Measurements from ENCODE around the gene HEXD. TPM values are rescaled to one million over a fixed set of nuclear protein-coding genes. Genes with fewer than 3 reads are reported as not detected.

Gene HEXD
- total and polyA plus RNA-seq, 2 donors (not counting 3 experiments of a cell fraction or from before 2014, with no cell fraction given), result 12.9 to 18.6 TPM

DNA sequence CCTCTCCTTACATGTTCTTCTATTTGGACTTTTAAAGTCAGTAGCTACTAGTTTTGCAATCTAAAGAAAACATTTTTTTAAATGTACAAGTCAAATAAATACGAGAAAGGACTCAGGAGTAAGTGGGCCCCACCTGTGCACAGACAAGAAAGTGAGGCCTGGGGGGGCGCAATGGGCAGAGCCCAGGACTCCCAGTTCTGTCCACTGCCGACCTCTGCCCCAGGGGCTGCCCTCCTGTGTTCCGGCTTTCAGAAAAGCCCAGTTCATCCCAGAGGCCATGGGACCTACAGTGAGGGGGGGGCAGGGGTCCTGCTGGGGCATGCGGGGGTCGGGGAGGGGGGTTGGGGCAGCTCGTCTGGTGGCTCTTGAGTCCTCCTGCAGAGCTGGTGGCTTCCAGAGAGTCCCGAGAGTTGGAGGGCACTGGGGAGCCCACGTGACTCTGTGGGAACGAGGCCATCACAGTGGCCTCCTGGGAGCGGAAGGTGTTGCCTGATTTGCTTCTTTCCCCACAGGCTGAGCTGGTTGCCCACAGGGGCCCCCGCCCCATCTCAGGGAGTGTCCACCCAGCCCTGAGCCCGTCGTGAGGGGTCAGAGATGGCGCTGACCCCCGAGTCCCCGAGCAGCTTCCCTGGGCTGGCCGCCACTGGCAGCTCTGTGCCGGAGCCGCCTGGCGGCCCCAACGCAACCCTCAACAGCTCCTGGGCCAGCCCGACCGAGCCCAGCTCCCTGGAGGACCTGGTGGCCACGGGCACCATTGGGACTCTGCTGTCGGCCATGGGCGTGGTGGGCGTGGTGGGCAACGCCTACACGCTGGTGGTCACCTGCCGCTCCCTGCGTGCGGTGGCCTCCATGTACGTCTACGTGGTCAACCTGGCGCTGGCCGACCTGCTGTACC is 44.2 kb upstream of the HEXD start:
- no peak overlapping the region for H3K4me3 ChIP-seq (replicated peaks in 1 of 3; ENCODE audit: insufficient read depth in 1 of 3, low read depth in 1 of 3, low read length in 3 of 3)
- no peak overlapping the region for H3K27ac ChIP-seq (ENCODE audit: insufficient read depth, low read depth, low read length)
- H3K4me1 ChIP-seq (ENCODE audit: control insufficient read depth, extremely low read depth, insufficient read depth, low read length), result no peaks in the 10 kb centered on the region
- dilution Hi-C loops (cut with MboI; ENCODE audit: extremely low pct_ligation_motif_present, low sequenced_read_pairs) (no loop called here), intact Hi-C loops (cut with micrococcal nuclease) (no loop called here)
- no peak for DNase-seq (ENCODE audit: low read depth, low spot score)
- peaks cover 31 to 33% of the 10 kb centered on the region in 2 experiments for H3K27me3 ChIP-seq (ENCODE audit: control insufficient read depth in 2 of 2, insufficient read depth in 2 of 2, low read length in 2 of 2)
- no peak overlapping the region for H2AFZ ChIP-seq (ENCODE audit: low read depth, low read length)
- no peak for FAIRE-seq
- ChIA-PET CTCF (no interaction called here), POLR2A (interaction anchor here (0.7 kb wide), 1 partner anchor 162 kb away, joined by 5 read pairs; no protein-coding TSS in a partner anchor)
- no peaks in the 10 kb centered on the region for H3K9me1 ChIP-seq (replicated peaks; ENCODE audit: control insufficient read depth, extremely low read depth, insufficient read depth, low read length)
- no peak for TF ChIP-seq POLR2A (IDR thresholded peaks at IDR 0.05; ENCODE audit: low read depth, low read length)
- TF ChIP-seq JUN (IDR thresholded peaks at IDR 0.05; ENCODE audit: borderline replicate concordance, insufficient read depth, insufficient read length, low read depth), result no peak
- TF ChIP-seq, protein P1, sequence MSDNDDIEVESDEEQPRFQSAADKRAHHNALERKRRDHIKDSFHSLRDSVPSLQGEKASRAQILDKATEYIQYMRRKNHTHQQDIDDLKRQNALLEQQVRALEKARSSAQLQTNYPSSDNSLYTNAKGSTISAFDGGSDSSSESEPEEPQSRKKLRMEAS (IDR thresholded peaks at IDR 0.05; ENCODE audit: insufficient read depth, insufficient read length), result no peak
- no peak for TF ChIP-seq POLR2AphosphoS5 (IDR thresholded peaks at IDR 0.05; ENCODE audit: insufficient read depth, low read depth, low read length)
- TF ChIP-seq MYC (IDR thresholded peaks at IDR 0.05; ENCODE audit: low read depth, low read length), result no peak
- TF ChIP-seq, protein P2, sequence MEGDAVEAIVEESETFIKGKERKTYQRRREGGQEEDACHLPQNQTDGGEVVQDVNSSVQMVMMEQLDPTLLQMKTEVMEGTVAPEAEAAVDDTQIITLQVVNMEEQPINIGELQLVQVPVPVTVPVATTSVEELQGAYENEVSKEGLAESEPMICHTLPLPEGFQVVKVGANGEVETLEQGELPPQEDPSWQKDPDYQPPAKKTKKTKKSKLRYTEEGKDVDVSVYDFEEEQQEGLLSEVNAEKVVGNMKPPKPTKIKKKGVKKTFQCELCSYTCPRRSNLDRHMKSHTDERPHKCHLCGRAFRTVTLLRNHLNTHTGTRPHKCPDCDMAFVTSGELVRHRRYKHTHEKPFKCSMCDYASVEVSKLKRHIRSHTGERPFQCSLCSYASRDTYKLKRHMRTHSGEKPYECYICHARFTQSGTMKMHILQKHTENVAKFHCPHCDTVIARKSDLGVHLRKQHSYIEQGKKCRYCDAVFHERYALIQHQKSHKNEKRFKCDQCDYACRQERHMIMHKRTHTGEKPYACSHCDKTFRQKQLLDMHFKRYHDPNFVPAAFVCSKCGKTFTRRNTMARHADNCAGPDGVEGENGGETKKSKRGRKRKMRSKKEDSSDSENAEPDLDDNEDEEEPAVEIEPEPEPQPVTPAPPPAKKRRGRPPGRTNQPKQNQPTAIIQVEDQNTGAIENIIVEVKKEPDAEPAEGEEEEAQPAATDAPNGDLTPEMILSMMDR (IDR thresholded peaks at IDR 0.05; ENCODE audit: extremely low read depth in 1 of 2, insufficient read depth in 1 of 2, low read depth in 1 of 2, low read length in 2 of 2), result no peak
- no peak for TF ChIP-seq EZH2 (IDR thresholded peaks at IDR 0.05; ENCODE audit: borderline replicate concordance, low read depth, low read length, severe bottlenecking)
- no peak for TF ChIP-seq GATA2 (IDR thresholded peaks at IDR 0.05; ENCODE audit: insufficient read depth, insufficient read length, low read depth, low read length)
- TF ChIP-seq FOS (IDR thresholded peaks at IDR 0.05; ENCODE audit: borderline replicate concordance, insufficient read depth, low read length), result no peak
- no peaks in the 10 kb centered on the region for H3K9me3 ChIP-seq (replicated peaks; ENCODE audit: control insufficient read depth, insufficient read depth, low read length)
- H3K4me2 ChIP-seq (ENCODE audit: insufficient read depth, low read length), result no peak overlapping the region
- H3K36me3 ChIP-seq (ENCODE audit: control insufficient read depth in 2 of 2, extremely low read depth in 1 of 2, insufficient read depth in 2 of 2, low read length in 2 of 2), result no peaks in the 10 kb centered on the region
- H3K9ac ChIP-seq (replicated peaks; ENCODE audit: extremely low read depth, insufficient read depth, low read length), result no peak overlapping the region
- BruUV-seq (replicated peaks), result no TSS peak
- H4K20me1 ChIP-seq (replicated peaks; ENCODE audit: control insufficient read depth, extremely low read depth, insufficient read depth, low read length), result no peaks in the 10 kb centered on the region
- no peaks in the 10 kb centered on the region for H3K79me2 ChIP-seq (ENCODE audit: control insufficient read depth, insufficient read depth, low read length)

Data from endothelial cell of umbilical vein (primary cell).